Bone marrow (tissue), 2 donors: Measurements from ENCODE around the gene LMO4.

Source experiments
- DNase-seq, 2 donors: peaks; one replicate each; lab custom pipeline; 2025; lab: John Stamatoyannopoulos, UW

LMO4 gene

DNA sequence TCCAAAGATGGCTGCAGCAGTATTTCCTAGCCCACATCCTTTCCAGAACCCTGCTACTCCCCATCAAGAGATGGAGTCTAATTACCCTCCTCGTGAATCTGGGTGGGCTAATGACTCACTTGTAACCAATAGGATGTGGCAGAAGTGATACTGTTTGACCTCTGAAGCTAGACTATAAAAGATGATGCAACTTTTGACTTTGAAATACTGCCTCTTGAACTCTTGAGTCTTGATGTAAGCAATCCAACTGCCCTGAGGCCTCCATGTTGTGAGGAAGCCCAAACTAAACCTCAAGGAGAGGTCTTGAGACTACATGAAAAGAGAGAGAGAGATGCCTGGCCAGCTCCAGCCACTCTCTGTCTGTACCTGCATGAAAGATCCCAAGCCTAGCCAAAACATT, 29.5 kb downstream of the LMO4 start:
- no peak for DNase-seq

DNA sequence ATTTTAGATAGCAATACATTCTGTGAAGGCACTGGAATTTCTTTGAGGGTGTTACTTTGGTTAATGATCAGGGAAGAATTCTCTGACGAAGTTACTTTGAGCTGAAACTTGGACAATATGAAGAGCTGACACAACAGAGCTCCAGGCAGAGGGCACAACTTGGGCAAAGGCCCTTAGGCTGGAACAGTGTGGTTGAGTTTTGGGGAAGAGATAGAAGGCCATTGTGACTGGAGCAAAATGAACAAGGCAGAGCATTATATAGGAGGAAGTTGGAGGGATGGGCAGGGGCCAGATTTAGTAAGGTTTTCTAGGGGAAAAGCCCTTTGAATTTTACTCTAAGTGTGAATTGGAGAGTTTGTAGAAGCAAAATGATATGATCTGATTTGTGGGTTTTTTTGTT, 30.9 kb downstream of the LMO4 start:
- no peak for DNase-seq

- DNase-seq: no peak
Measured at GRCh38 chr1:87362063-87362833, 33.6 kb downstream of the LMO4 start.

- no peak for DNase-seq
Measured at GRCh38 chr1:87362834-87363426, 34.2 kb downstream of the LMO4 start.

GRCh38 chr1:87367549-87367948, 38.9 kb downstream of the LMO4 start:
- no peak for DNase-seq

GRCh38 chr1:87368907-87369306, 40.2 kb downstream of the LMO4 start:
- DNase-seq: no peak

DNA sequence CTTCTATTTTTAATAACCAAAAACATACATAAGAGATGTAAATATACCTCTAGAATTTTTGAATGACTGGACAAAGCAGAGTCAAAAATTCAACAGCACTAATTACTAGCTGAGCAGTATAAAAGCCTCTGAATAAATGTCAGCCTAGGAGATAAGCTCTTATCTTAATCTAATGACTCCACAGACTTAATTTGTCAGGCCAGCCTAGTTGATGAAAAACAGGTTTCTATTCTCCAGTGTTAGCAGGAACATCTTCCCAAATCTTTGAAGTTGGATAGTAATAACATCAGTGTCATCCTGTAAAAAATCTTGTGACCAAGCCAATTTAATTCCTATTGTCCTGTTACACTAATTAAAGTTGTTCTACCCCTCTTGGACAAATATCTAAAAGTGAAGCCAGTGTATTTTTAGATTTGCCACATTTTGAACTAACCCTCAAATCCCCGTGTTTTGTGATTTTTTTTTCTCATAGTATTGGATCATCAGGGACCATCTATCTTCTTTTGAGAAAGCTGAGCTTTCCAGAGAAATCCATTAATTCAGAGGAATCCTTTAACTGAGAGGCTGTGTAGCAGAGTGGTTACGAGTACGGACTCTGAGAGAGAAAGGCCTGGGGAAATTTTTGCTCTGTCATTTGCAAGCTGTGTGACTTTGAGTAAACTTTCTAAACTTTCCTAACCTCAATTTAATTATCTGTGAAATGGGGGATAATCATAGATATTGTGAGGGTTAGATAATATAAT, 41.2 kb downstream of the LMO4 start:
- no peak for DNase-seq

DNA sequence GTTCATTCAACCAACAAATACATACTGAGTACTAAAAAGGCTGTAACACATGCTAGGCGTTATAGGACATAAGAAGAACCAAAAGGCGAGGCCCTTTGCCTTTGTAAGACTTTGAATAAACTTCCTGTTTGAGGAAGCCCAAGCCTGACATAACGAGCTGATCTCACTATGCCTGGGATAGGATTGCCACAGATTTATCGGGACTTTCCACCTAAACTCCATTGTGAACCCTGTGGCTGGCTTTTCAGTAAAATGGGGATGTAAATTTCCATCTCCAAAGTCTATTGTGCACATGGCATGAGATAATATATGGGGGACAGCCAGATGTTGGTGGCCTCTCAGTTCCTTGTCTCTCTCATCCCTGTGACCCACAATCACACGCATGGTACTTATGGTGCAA, 41.9 kb downstream of the LMO4 start:
- no peak for DNase-seq

DNA sequence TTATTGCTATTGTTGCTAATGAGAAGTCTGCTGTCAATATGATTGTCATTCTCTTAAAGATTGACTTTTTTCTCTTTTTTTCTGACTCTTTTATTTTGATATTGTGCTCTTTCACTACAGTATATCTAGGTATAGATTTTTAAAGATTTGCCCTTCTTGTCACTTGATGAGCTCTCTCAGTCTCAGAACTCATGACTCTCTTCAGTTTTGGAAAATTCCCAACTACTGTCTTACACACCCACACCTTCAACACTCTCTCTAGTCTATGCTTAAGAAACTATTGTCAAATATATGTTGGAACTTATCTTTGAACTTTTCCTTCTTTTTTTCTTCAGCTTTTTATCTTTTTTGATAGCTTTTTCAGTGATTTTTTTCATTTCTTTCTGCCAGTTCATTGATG, 50.6 kb downstream of the LMO4 start:
- DNase-seq: no peak

DNA sequence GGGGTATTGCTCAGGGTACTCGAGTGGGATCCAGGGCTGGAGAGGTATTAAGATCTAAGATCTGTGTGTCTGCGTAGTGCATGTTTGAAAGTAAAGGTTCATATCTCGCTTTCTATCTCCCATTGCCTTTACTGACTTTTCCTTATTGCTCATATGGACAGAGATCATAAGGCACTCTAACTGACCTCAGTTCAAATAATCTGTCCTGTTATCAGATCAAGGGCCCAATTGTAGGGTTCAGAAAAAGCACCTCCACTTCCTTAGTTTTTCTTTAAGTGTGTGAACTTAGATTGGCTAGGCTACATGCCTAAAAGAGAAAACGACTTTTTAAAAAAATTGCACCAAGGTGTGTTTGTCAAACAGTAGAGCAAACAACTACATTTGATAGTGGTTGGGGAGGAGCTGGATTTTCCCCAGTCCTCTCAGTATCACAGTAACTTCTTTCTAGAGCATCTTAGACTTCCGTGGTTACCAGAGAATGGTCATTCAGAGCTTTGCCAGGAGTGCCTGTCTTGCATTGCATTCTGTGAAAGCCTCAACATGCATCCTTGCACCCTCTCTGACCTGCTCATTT, 57.6 kb downstream of the LMO4 start:
- no peak for DNase-seq

- DNase-seq: no peak
Measured at GRCh38 chr1:87388411-87388810, 59.7 kb downstream of the LMO4 start.

DNA sequence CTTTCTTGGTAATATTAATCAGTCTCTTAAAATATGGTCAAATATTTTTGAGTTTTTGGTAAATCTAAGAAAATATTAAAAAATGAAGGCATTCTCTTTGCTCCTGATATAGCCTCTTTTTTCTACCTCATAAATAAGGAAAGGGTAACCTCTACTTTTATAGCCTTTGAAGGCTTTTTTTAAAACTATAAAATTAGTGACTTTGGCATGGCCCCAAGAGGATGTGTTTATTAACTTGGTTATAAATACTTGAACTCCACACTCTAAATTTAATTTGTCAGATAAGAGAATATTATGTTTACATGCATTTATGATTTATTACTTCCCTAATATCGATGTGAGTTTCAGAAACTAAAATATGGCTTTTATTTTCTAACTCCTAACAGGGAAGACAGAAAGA, 60.3 kb downstream of the LMO4 start:
- DNase-seq: no peak

- DNase-seq: no peak
Measured at GRCh38 chr1:87389546-87389945, 60.9 kb downstream of the LMO4 start.

GRCh38 chr1:87392248-87393192, 63.8 kb downstream of the LMO4 start:
- DNase-seq: no peak

DNA sequence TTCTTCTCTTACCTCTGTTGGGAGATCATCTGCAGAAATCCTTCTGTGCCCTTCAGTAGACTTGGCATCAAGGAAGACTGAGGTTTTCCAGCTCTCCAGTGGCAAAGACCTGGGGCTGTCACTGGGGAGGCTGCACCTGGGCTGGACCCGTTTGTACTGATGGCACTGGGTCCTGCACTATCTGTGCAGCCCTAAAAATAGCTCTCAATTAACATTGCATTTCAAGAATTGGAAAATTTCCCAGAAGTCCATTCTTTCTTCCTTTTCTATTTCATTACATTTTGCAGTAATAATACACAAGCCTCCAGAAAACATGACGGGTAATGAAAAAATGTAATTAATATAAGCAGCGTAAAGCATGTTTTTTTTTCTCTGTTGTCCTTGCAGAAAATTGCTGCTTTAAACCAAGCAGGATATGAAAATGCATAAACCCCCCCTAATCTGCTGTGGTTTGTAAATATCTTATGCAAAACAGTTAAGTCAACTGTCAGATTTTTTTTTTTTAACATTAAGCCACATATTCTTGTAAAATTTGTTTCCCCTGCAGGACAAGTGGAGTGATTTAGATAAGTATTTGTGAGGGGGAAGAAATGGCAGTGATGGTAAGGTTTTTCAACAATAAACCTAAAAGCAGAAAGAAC, 64.9 kb downstream of the LMO4 start:
- no peak for DNase-seq

DNA sequence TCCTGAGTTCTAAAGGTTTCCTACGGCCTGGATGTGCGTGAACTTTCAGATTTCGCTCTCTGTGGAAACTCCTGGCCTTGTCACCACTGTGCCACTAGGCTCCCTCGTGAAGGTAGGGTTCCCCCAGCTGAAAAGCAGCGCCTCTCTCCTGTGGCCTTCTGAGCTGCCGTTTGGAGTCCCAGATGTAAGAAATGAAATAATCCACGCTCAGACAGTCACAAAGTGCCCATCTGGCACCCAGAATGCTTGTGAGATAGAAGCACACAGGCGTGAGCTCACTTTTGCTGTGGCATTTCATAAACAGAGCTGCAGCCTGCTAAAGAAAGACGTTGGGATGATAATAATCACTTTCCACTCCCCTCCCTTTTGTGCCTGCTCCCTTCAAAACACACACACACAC, 65.8 kb downstream of the LMO4 start:
- DNase-seq: no peak

- DNase-seq: no peak
Measured at GRCh38 chr1:87394982-87395381, 66.3 kb downstream of the LMO4 start.
